Activated CD4-positive, alpha-beta T cell treated with anti-CD3 and anti-CD28 coated beads, Interleukin-2, Interleukin-4, amounts not matched to agents 100 ng/mL and 50 ng/mL, durations not matched to agents 16 hours and 8 hours (primary cell): ENCODE results near the gene ARHGAP44.

Source experiments
- DNase-seq: peaks from one replicate; pipeline ENCODE4 v3.0.0-alpha.2; 2020; ENCODE audit warnings: low spot score

ARHGAP44 gene

DNA sequence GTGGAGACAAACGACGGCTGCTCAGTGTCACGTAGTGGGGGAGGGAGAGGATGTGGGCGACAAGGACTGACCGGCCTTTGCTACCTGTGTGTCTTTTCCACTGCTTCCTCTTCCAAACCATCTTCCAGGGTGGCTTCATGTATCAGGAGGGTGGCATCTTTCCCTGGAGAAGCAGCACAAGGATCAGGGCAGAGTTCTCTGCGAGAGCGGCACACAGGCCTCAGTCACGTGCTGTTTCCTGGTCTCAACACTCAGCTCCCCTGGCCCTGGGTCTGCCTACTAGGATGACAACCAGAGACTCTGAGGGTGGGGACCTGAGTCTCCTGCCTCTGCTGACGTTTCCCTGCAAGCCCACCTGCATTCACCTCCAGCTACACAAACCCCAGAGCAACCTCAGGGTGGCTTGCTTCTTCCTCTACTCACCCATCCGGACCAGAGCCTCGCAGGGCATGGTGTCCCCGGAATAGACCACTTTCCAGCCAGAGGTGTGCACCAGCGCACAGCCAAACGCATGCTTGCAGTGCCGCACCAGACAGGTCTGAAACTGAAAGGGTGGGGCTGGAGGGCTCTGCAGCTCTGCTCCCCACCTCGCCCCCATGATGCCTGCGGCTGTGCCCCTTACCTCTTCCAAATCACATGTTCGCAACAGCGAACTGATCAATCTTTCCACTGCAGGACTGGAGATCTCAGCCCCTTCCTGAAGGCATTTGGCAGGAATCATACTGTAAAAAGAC, 205.2 kb downstream of the ARHGAP44 start:
- no peak for DNase-seq

- no peak for DNase-seq
Measured at GRCh38 chr17:12995106-12995895, 206.0 kb downstream of the ARHGAP44 start.

GRCh38 chr17:12995896-12996295, 206.6 kb downstream of the ARHGAP44 start:
- DNase-seq: no peak

GRCh38 chr17:12996357-12996756, 207.1 kb downstream of the ARHGAP44 start:
- DNase-seq: no peak

DNA sequence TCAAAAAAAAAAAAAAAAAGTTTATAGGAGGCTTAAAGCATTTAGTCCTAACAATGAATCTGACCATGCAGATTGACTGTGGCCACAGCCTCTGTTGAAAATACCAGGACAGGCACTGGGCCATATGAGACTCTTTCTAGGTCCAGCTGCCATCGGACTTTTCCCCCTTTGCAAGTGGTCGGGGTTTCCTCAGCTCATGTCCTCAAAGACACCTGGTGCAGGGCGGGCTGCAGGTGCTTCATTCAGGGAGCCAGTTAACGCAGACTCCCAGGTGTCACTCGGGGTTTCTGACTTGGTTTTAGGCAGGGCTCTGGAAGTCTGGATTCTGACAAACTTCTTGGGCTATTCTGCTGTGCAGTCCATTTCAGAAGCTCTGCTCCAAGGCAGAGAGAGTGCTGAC, 207.6 kb downstream of the ARHGAP44 start:
- no peak for DNase-seq

DNA sequence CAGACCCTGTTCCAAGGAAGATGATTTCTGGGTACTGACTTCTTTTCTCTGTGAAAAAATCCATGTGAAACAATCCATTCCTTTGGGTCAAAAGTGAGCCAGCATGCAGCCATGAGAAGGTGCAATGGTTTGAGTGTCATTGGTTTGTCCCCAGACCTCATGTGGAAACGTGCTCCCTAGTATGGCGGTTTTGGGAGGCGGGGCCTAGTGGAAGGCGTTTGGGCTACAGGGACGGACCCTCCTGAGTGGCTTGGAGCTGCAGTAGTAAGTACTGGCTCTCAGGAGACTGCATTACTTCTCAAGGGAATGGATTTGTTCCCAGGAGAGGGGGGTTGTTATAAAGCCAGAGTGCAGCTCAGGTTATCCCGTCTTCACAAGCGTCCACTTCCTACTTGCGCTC, 209.2 kb downstream of the ARHGAP44 start:
- DNase-seq: no peak

- no peak for DNase-seq
Measured at GRCh38 chr17:12998874-12999273, 209.6 kb downstream of the ARHGAP44 start.

- DNase-seq: no peak
Measured at GRCh38 chr17:13000561-13000960, 211.3 kb downstream of the ARHGAP44 start.

- no peak for DNase-seq
Measured at GRCh38 chr17:13001991-13002615, 212.8 kb downstream of the ARHGAP44 start.

- DNase-seq: peak; percentile 25
Measured at GRCh38 chr17:13002761-13003453, 213.6 kb downstream of the ARHGAP44 start.

DNA sequence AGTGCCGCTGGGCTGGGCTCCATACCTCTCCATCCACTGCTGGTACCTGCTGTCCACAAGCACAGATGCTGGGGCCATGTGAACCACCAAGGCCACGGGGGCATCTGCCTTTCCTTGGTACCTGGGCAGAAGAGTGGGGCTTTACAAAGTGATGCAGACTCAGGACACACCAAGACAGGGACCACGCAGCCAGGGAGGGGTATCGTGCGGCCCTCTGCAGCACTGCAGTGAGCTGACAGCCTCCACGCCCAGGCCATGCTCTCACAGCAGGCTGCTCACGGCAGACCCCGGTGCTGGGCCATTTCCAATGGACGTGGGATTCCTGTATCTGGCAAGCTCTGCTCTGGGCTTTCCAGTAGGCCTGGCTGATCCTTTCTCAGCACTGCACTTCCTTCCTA, 214.2 kb downstream of the ARHGAP44 start:
- no peak for DNase-seq

- DNase-seq: no peak
Measured at GRCh38 chr17:13003927-13004326, 214.6 kb downstream of the ARHGAP44 start.

DNA sequence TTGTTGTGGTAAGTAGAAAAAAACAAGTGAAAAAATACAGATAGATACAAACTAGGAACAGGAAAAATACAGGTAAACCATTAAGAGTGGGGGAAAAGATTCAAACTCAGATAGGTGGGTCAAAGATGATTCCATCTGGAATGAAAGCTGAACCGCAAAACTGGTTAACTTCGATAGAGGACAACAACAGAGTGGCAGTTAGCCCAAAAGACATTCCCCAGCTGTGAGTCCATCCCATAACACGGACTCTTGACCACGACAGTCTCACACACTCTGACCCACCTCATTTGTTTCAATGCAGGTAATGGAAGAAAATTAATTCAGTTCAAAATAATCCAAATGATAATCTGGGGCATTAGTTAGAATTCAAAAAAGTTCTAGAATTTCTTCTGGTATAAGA, 215.0 kb downstream of the ARHGAP44 start:
- DNase-seq: no peak

- DNase-seq: no peak
Measured at GRCh38 chr17:13005530-13005929, 216.2 kb downstream of the ARHGAP44 start.

DNA sequence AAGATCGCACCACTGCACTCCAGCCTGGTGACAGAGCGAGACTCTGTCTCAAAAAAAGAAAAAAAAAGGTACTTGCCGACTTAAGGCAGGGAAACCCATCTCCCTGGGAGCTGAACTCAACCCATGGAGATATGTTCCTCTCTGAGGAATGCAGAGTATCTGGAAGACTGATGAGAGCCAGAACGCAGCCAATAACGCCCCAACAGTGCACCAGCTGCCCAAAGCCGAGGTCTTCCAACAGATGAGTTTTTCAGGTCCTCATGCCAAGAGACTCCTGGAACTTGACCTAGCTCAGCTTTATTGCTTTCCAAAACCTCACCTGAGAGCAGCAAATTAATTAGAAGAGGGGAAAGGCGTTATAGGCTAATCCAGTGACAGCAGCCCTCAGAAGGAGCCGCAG, 219.2 kb downstream of the ARHGAP44 start:
- no peak for DNase-seq

DNA sequence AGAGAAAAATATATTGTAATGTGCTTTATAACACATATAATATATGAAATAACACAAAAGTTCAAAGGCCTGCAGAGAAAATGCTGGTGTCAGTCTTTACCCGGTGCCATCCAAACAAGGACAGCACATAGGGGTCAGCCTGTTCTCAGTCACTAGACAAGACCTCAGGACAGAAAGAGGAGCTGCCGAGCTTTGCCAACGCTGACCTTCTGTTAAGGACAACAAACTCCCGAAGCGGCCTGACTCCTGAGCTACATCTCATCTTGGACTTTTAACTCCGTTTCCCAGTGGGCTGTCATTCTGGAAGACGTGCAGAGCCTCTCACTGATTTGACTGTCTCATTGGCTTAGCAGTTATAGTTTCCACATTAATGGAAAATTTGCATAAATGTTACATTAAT, 221.7 kb downstream of the ARHGAP44 start:
- DNase-seq: no peak

- no peak for DNase-seq
Measured at GRCh38 chr17:13014801-13015200, 225.5 kb downstream of the ARHGAP44 start.

DNA sequence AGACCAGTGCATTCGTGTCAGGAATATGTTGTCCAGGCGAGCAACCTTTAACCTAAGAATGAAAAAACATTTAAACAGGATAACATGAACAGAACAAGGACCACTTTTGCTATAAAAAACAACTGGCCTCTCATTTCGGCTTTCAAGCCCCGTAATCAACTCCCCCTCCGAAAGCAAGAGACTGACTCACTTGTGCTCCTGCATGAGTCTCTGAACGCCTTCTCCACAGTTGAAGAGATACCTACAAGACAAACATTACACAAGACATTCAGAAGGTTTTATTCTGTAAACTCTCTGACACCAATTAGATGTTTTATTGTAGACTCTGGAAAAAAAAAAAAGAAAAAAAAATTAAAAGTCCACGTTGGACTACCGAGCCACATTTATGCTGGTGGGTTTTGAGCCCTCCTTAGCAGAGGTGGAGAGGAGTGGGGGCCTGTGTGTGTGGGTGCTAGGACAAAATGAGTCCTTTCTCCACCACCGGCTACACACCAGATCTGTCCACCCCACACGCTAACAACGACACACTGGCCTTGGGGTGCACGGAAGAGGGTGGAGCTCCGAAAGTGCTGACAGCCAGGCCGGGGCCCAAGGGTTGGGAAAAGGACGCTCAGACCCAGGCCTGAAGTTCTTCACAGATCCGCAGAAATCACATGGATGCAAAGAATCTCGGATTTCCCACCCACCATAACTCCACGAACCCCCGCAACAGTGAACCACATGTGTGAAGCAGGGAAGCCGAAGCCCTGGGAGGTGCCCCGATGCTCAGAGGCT, 227.8 kb downstream of the ARHGAP44 start:
- peak; percentile 32 for DNase-seq

- peak; percentile 99 for DNase-seq
Measured at GRCh38 chr17:13017655-13018459, 228.6 kb downstream of the ARHGAP44 start, which contains the start of gene ELAC2. Gene ELAC2 (minus strand): TSS chr17:13018027. CDS start chr17:13017947, 80 bp downstream.

GRCh38 chr17:13024016-13024415, 234.7 kb downstream of the ARHGAP44 start:
- no peak for DNase-seq
